A673 (cell line): ENCODE results near the gene TBCC. TPM values are rescaled to one million over a fixed set of nuclear protein-coding genes. Genes with fewer than 3 reads are reported as not detected.

ENCODE experiments used
- BruUV-seq: library from RNA; stranded (reverse); fragments of 400-500 nt; replicated peaks from 2 replicates; lab custom pipeline; 2021; lab: Mats Ljungman, UMichigan
- CTCF ChIA-PET: fragments of 300-600 bp; sonication (Branson Sonifier 250); formaldehyde crosslinking; loops from one replicate; lab custom pipeline; 2022; ENCODE audit warnings: antibody characterized with exemption; lab: Charles Lee
- POLR2A ChIA-PET: fragments of 300-600 bp; sonication (Branson Sonifier 250); formaldehyde crosslinking; loops from one replicate; lab custom pipeline; 2022; ENCODE audit warnings: antibody characterized with exemption; ENCODE audit not compliant: low non-redundant PET; lab: Charles Lee
- DNase-seq: peaks from one replicate; pipeline ENCODE4 v3.0.0-alpha.2; 2015; ENCODE audit warnings: low spot score
- H3K27ac ChIP-seq: fragments of 200-600 bp; sonication (generic); 2 replicates; pipeline ENCODE4 v1.5.1; 2016; ENCODE audit warnings: mixed run types, low read depth, mild to moderate bottlenecking, mixed read lengths, antibody characterized with exemption, low read length; ENCODE audit not compliant: poor library complexity, severe bottlenecking
- H3K27me3 ChIP-seq: fragments of 200-600 bp; sonication (generic); replicated peaks from 2 replicates; pipeline ENCODE4 v1.6.1; 2017; ENCODE audit warnings: mixed run types, low read depth, mild to moderate bottlenecking, mixed read lengths, antibody characterized with exemption, low read length; ENCODE audit not compliant: insufficient read depth, poor library complexity
- H3K36me3 ChIP-seq: fragments of 200-600 bp; sonication (generic); 2 replicates; pipeline ENCODE4 v1.6.1; 2016; ENCODE audit warnings: mixed run types, mild to moderate bottlenecking, mixed read lengths, antibody characterized with exemption, low read length; ENCODE audit not compliant: insufficient read depth, poor library complexity, severe bottlenecking
- H3K4me1 ChIP-seq: fragments of 200-600 bp; sonication (generic); 2 replicates; pipeline ENCODE4 v1.6.1; 2017; ENCODE audit warnings: mixed run types, mild to moderate bottlenecking, mixed read lengths, antibody characterized with exemption, low read length; ENCODE audit not compliant: insufficient read depth, poor library complexity, severe bottlenecking
- H3K4me3 ChIP-seq: fragments of 200-600 bp; sonication (generic); 2 replicates; pipeline ENCODE4 v1.5.1; 2016; ENCODE audit warnings: low read depth, mixed run types, mild to moderate bottlenecking, mixed read lengths, low read length; ENCODE audit not compliant: poor library complexity, severe bottlenecking
- H3K9me3 ChIP-seq: fragments of 200-600 bp; sonication (generic); 2 replicates; pipeline ENCODE4 v1.6.1; 2016; ENCODE audit warnings: mixed run types, low read depth, mild to moderate bottlenecking, mixed read lengths, antibody characterized with exemption, low read length; ENCODE audit not compliant: poor library complexity, severe bottlenecking
- EZH2 ChIP-seq: fragments of 200-600 bp; sonication (generic); IDR thresholded peaks from 2 replicates; pipeline ENCODE4 v1.6.1; 2017; ENCODE audit warnings: borderline replicate concordance, low read depth, mild to moderate bottlenecking, mixed read lengths, antibody characterized with exemption, low read length; ENCODE audit not compliant: poor library complexity, severe bottlenecking
- intact Hi-C: fragments of 100-400 bp; cut with micrococcal nuclease; formaldehyde crosslinking; loops from one replicate; pipeline ENCODE4 v1.10.0; 2022; ENCODE audit not compliant: unreplicated experiment
- total RNA-seq: library from RNA; stranded (reverse); gene quantifications from 2 replicates; pipeline ENCODE4 v1.2.3, GENCODE V29; 2021
- TF ChIP-seq, protein P1 (sequence below): fragments of 300-800, 200-600 bp; sonication (generic); conservative IDR thresholded peaks from 2 replicates; pipeline ENCODE4 v1.5.1; 2017; ENCODE audit warnings: low read depth, mild to moderate bottlenecking, antibody characterized with exemption, low read length, moderate library complexity, mixed read lengths

TBCC gene
- total RNA-seq, 1 experiment from 2014 or later: 31.3 TPM

DNA sequence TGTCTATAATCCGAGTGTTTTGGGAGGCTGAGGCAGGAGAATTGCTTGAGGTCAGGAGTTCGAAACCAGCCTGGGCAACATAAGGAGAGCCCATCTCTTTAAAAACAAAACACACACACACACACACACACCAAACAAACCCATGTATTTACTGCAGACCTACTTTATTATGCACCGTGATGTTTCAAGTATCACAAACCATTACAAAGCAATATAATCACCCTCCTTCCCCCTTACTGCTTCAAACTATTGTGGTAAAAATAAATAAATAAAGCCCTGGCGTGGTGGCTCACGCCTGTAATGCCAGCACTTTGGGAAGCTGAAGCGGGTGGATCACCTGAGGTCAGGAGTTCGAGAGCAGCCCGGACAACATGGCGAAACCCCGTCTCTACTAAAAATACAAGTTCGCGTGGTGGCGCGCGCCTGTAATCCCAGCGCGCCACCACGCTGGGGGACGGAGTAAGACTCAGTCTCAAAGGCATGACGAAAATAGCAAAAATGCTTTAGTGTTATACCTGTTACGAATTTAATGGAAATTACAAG lies 1.5 kb downstream of the TBCC start:
- H3K4me1 ChIP-seq: peaks cover 48% of the 10 kb centered on the region
- peak overlapping the region; percentile 97 for H3K27ac ChIP-seq
- intact Hi-C loops: no loop called here
- H3K27me3 ChIP-seq: no peaks in the 10 kb centered on the region
- H3K9me3 ChIP-seq: no peaks in the 10 kb centered on the region
- CTCF ChIA-PET: no interaction called here
- POLR2A ChIA-PET: no interaction called here
- TF ChIP-seq, protein P1, sequence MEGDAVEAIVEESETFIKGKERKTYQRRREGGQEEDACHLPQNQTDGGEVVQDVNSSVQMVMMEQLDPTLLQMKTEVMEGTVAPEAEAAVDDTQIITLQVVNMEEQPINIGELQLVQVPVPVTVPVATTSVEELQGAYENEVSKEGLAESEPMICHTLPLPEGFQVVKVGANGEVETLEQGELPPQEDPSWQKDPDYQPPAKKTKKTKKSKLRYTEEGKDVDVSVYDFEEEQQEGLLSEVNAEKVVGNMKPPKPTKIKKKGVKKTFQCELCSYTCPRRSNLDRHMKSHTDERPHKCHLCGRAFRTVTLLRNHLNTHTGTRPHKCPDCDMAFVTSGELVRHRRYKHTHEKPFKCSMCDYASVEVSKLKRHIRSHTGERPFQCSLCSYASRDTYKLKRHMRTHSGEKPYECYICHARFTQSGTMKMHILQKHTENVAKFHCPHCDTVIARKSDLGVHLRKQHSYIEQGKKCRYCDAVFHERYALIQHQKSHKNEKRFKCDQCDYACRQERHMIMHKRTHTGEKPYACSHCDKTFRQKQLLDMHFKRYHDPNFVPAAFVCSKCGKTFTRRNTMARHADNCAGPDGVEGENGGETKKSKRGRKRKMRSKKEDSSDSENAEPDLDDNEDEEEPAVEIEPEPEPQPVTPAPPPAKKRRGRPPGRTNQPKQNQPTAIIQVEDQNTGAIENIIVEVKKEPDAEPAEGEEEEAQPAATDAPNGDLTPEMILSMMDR: peak; percentile 34; the same call in 1 of the 2 replicates
- no peak for TF ChIP-seq EZH2
- BruUV-seq: no TSS peak
- H3K36me3 ChIP-seq: no peaks in the 10 kb centered on the region
- peak overlapping the region; percentile 98 for H3K4me3 ChIP-seq
- DNase-seq: peak; percentile 45

- TF ChIP-seq EZH2: no peak
- TF ChIP-seq, protein P1: no peak
- no peaks in the 10 kb centered on the region for H3K9me3 ChIP-seq
- H3K4me1 ChIP-seq: peaks cover 39% of the 10 kb centered on the region
- intact Hi-C loops: no loop called here
- H3K36me3 ChIP-seq: no peaks in the 10 kb centered on the region
- no TSS peak for BruUV-seq
- ChIA-PET CTCF (no interaction called here), POLR2A (interaction anchor here (0.6 to 0.8 kb wide), 2 partner anchors 10 to 627 kb away, joined by 3 to 4 read pairs; partner anchors contain the start of gene ZNF318)
- H3K4me3 ChIP-seq: peak overlapping the region; percentile 6
- peak overlapping the region; percentile 97 for H3K27ac ChIP-seq
- DNase-seq: peak; percentile 93
- H3K27me3 ChIP-seq: no peaks in the 10 kb centered on the region
These were observed 3.6 kb downstream of the TBCC start for GRCh38 chr6:42742116-42742894.

DNA sequence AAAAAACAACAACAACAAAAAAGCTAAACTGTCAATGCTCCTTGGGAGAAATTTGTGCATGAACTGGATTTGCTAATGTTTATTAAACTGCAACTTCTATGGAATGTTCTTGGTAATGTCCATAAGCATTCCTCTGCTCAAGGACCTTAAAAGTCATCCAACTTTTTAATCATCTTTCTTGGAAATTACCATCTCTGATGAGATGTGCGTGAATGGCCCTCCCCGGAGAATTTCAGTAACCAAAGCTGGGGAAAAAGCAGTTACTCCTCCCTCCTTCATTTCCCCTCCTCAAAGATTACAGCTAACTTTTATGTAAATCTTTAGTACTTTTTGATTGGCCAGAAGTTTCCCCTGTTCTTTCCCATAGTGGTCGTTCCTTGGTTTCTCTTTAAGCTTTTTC lies 5.2 kb downstream of the TBCC start:
- no peaks in the 10 kb centered on the region for H3K27me3 ChIP-seq

More for the DNA sequence above, 5.2 kb downstream of the TBCC start:
- ChIA-PET CTCF (no interaction called here), POLR2A (no interaction called here)
- H3K4me3 ChIP-seq: no peak overlapping the region
- H3K9me3 ChIP-seq: no peaks in the 10 kb centered on the region
- H3K4me1 ChIP-seq: peaks cover 46% of the 10 kb centered on the region
- intact Hi-C loops: no loop called here
- DNase-seq: no peak
- H3K27ac ChIP-seq: peak overlapping the region; percentile 38
- TF ChIP-seq, protein P1: no peak
- no peak for TF ChIP-seq EZH2
- H3K36me3 ChIP-seq: no peaks in the 10 kb centered on the region
- BruUV-seq: no TSS peak
